ENCODE measurements around the gene FGD4. TPM values are rescaled to one million over a fixed set of nuclear protein-coding genes. Genes with fewer than 3 reads are reported as not detected.
"Not testable (repeated sequence)": the region's sequence is repeated elsewhere in the genome, so short reads cannot be mapped to it uniquely, and the experiment has no call there.

The FGD4 gene
- total RNA-seq, 4 donors from 2014 or later = 13.8 to 34.6 (median 20.8) TPM

GRCh38 chr12:32551058-32551457, 151.7 kb downstream of the FGD4 start:
- Histone ChIP-seq H3K36me3 (no peaks in the 10 kb centered on the region), H3K9me3 (no peaks in the 10 kb centered on the region), H3K27me3 (no peaks in the 10 kb centered on the region), H3K27ac (no peak overlapping the region), H3K4me1 (no peaks in the 10 kb centered on the region), H3K4me3 (no peak overlapping the region)
- TF ChIP-seq CTCF (IDR thresholded peaks at IDR 0.05) (no peak), POLR2A (IDR thresholded peaks at IDR 0.05) (no peak)
- no peak for DNase-seq
- intact Hi-C loops (cut with DNase I; ENCODE audit: low total_unique reads) = no loop called here

- Histone ChIP-seq H3K4me1 (peaks cover 0 to 5% of the 10 kb centered on the region in 2 donors), H3K36me3 (no peaks in the 10 kb centered on the region), H3K4me3 (no peak overlapping the region), H3K9me3 (no peaks in the 10 kb centered on the region), H3K27ac (peak overlapping the region; percentile 27 to 55), H3K27me3 (no peaks in the 10 kb centered on the region)
- intact Hi-C loops (cut with DNase I; ENCODE audit: low total_unique reads) = no loop called here
- no peak for DNase-seq
- TF ChIP-seq CTCF (IDR thresholded peaks at IDR 0.05) (no peak), POLR2A (IDR thresholded peaks at IDR 0.05) (no peak)
Measured at GRCh38 chr12:32558903-32559302, 159.5 kb downstream of the FGD4 start.

GRCh38 chr12:32559434-32559833, 160.1 kb downstream of the FGD4 start:
- peaks cover 0 to 5% of the 10 kb centered on the region in 2 donors for H3K4me1 ChIP-seq
- H3K9me3 ChIP-seq = no peaks in the 10 kb centered on the region
- no peak for DNase-seq
- no peaks in the 10 kb centered on the region for H3K27me3 ChIP-seq
- no peak for TF ChIP-seq POLR2A (IDR thresholded peaks at IDR 0.05)
- TF ChIP-seq CTCF (IDR thresholded peaks at IDR 0.05) = no peak
- intact Hi-C loops (cut with DNase I; ENCODE audit: low total_unique reads) = no loop called here
- H3K36me3 ChIP-seq = no peaks in the 10 kb centered on the region
- peak overlapping the region; percentile 27 to 55 for H3K27ac ChIP-seq
- H3K4me3 ChIP-seq = no peak overlapping the region

GRCh38 chr12:32560520-32560919, 161.2 kb downstream of the FGD4 start:
- intact Hi-C loops (cut with DNase I; ENCODE audit: low total_unique reads) = no loop called here
- H3K27ac ChIP-seq = peak overlapping the region in 1 of 2 donors; percentile 55

GRCh38 chr12:32561931-32562341, 162.6 kb downstream of the FGD4 start:
- TF ChIP-seq POLR2A (IDR thresholded peaks at IDR 0.05) (no peak), CTCF (IDR thresholded peaks at IDR 0.05) (no peak)
- Histone ChIP-seq H3K4me3 (no peak overlapping the region), H3K27ac (no peak overlapping the region), H3K36me3 (no peaks in the 10 kb centered on the region), H3K27me3 (no peaks in the 10 kb centered on the region), H3K4me1 (peaks cover 0 to 5% of the 10 kb centered on the region in 2 donors), H3K9me3 (no peaks in the 10 kb centered on the region)
- no peak for DNase-seq
- intact Hi-C loops (cut with DNase I; ENCODE audit: low total_unique reads) = no loop called here

More at GRCh38 chr12:32560520-32560919, 161.2 kb downstream of the FGD4 start:
- Histone ChIP-seq H3K4me1 (peaks cover 0 to 5% of the 10 kb centered on the region in 2 donors), H3K36me3 (no peaks in the 10 kb centered on the region), H3K27me3 (no peaks in the 10 kb centered on the region), H3K9me3 (no peaks in the 10 kb centered on the region), H3K4me3 (no peak overlapping the region)
- TF ChIP-seq POLR2A (IDR thresholded peaks at IDR 0.05) (no peak), CTCF (IDR thresholded peaks at IDR 0.05) (no peak)
- no peak for DNase-seq

GRCh38 chr12:32562413-32562812, 163.1 kb downstream of the FGD4 start:
- not testable (repeated sequence) for H3K9me3 ChIP-seq, H3K4me3 ChIP-seq

More at GRCh38 chr12:32562413-32562812, 163.1 kb downstream of the FGD4 start:
- DNase-seq; intact Hi-C loops (cut with DNase I; ENCODE audit: low total_unique reads); H3K36me3 ChIP-seq; H3K4me1 ChIP-seq; H3K27ac ChIP-seq; H3K27me3 ChIP-seq: not testable (repeated sequence)
